ENCODE data around the gene ZRANB3. TPM values are rescaled to one million over a fixed set of nuclear protein-coding genes. Genes with fewer than 3 reads are reported as not detected.

The ZRANB3 gene
- total RNA-seq, 1 experiment from 2014 or later: 12.0 TPM

- Histone ChIP-seq H3K36me3 (ENCODE audit: control insufficient read depth in 1 of 2, insufficient read depth in 2 of 2, low read length in 2 of 2) (no peaks in the 10 kb centered on the region), H3K79me2 (ENCODE audit: insufficient read depth, low read length) (peaks cover 77% of the 10 kb centered on the region), H3K9me3 (ENCODE audit: control insufficient read depth in 1 of 2, insufficient read depth in 1 of 2, low read depth in 1 of 2, low read length in 2 of 2) (no peaks in the 10 kb centered on the region), H2AFZ (ENCODE audit: low read depth, low read length, poor library complexity, severe bottlenecking) (no peak overlapping the region), H3K4me2 (ENCODE audit: low read length) (no peak overlapping the region), H3K9me2 (ENCODE audit: insufficient read depth) (no peaks in the 10 kb centered on the region), H3K4me1 (ENCODE audit: control insufficient read depth in 1 of 2, insufficient read depth in 2 of 2, low read length in 2 of 2) (peaks cover 30 to 44% of the 10 kb centered on the region in 2 experiments), H3K27ac (ENCODE audit: low read depth, low read length) (no peak overlapping the region), H4K20me1 (ENCODE audit: insufficient read depth) (no peaks in the 10 kb centered on the region; the same call in 1 of the 2 replicates), H3K4me3 (replicated peaks in 1 of 2; ENCODE audit: low read depth in 1 of 2, low read length in 2 of 2) (no peak overlapping the region), H3K9ac (ENCODE audit: low read length) (no peak overlapping the region), H3K27me3 (ENCODE audit: insufficient read depth, low read length) (no peaks in the 10 kb centered on the region)
- TF ChIP-seq EZH2phosphoT487 (IDR thresholded peaks at IDR 0.05; ENCODE audit: borderline replicate concordance) (no peak), TCF7L2 (IDR thresholded peaks at IDR 0.05; ENCODE audit: borderline replicate concordance, extremely low read depth, insufficient read depth, insufficient read length) (no peak), POLR2AphosphoS5 (IDR thresholded peaks at IDR 0.05; ENCODE audit: low read depth, low read length) (no peak), CBX3 (IDR thresholded peaks at IDR 0.05; ENCODE audit: low read depth) (no peak), EGR1 (IDR thresholded peaks at IDR 0.05; ENCODE audit: low read depth) (no peak), ZNF274 (IDR thresholded peaks at IDR 0.05; ENCODE audit: low read depth, low read length) (no peak), SIN3A (IDR thresholded peaks at IDR 0.05; ENCODE audit: low read depth) (no peak), YY1 (IDR thresholded peaks at IDR 0.05; ENCODE audit: extremely low read depth, insufficient replicate concordance, low read depth, low read length) (no peak), CEBPB (IDR thresholded peaks at IDR 0.05; ENCODE audit: low read depth) (no peak), RAD21 (IDR thresholded peaks at IDR 0.05; ENCODE audit: low read depth) (no peak), FOSL1 (IDR thresholded peaks at IDR 0.05; ENCODE audit: low read depth) (no peak), CTCF (IDR thresholded peaks at IDR 0.05 in 2 of 3, conservative IDR thresholded peaks at IDR 0.05 in 1 of 3; ENCODE audit: borderline replicate concordance in 1 of 3, insufficient read depth in 1 of 3, low read depth in 2 of 3, low read length in 2 of 3) (no peak), EZH2 (IDR thresholded peaks at IDR 0.05) (no peak), ZFX (IDR thresholded peaks at IDR 0.05) (no peak), ELF1 (IDR thresholded peaks at IDR 0.05; ENCODE audit: borderline replicate concordance, low read depth) (no peak), ATF3 (IDR thresholded peaks at IDR 0.05) (no peak), SP1 (IDR thresholded peaks at IDR 0.05; ENCODE audit: low read depth) (no peak), POLR2A (IDR thresholded peaks at IDR 0.05; ENCODE audit: borderline replicate concordance, extremely low read depth, insufficient read depth, insufficient read length) (no peak)
- TF ChIP-seq, protein P1, sequence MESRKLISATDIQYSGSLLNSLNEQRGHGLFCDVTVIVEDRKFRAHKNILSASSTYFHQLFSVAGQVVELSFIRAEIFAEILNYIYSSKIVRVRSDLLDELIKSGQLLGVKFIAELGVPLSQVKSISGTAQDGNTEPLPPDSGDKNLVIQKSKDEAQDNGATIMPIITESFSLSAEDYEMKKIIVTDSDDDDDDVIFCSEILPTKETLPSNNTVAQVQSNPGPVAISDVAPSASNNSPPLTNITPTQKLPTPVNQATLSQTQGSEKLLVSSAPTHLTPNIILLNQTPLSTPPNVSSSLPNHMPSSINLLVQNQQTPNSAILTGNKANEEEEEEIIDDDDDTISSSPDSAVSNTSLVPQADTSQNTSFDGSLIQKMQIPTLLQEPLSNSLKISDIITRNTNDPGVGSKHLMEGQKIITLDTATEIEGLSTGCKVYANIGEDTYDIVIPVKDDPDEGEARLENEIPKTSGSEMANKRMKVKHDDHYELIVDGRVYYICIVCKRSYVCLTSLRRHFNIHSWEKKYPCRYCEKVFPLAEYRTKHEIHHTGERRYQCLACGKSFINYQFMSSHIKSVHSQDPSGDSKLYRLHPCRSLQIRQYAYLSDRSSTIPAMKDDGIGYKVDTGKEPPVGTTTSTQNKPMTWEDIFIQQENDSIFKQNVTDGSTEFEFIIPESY (IDR thresholded peaks at IDR 0.05; ENCODE audit: extremely low read depth, insufficient replicate concordance, low read length): no peak
- POLR2A ChIA-PET: no interaction called here
- DNase-seq (ENCODE audit: low read depth, low spot score) (no peak), ATAC-seq (no peak)
- CTCF ChIA-PET: no interaction called here
- BruUV-seq (replicated peaks): no TSS peak
- intact Hi-C loops (cut with micrococcal nuclease): no loop called here
- RAD21 ChIA-PET (ENCODE audit: low non-redundant PET in 1 of 2, low total read pairs in 2 of 2, uncharacterized antibody in 2 of 2, unreplicated experiment in 2 of 2): interaction anchor here in 1 of 2 experiments (0.7 kb wide), 1 partner anchor 261 kb away, joined by 3 read pairs; no protein-coding TSS in a partner anchor
Measured at GRCh38 chr2:135525786-135526185, 5.2 kb downstream of the ZRANB3 start.

All from HCT116 (cell line).